Measurements from ENCODE around the gene ACKR1. TPM values are rescaled to one million over a fixed set of nuclear protein-coding genes. Genes with fewer than 3 reads are reported as not detected.

Gene ACKR1
- total and polyA plus RNA-seq, 7 donors = 3.2 to 74.9 (median 33.5) TPM

- Histone ChIP-seq H3K36me3 (no peaks in the 10 kb centered on the region), H3K27me3 (peaks cover 0 to 24% (median 8%) of the 10 kb centered on the region in 3 donors), H3K9me3 (no peaks in the 10 kb centered on the region), H3K27ac (no peak overlapping the region), H3K4me1 (peaks cover 0 to 14% (median 4%) of the 10 kb centered on the region in 4 donors), H3K4me3 (peak overlapping the region in 3 of 4 donors; percentile 27 to 36 (median 35))
- 24 to 31% methylated on average over 14 of the region's 14 CpGs for WGBS, 2 donors
- no peak for TF ChIP-seq POLR2AphosphoS5 (IDR thresholded peaks at IDR 0.05)
- no peak for TF ChIP-seq EP300 (IDR thresholded peaks at IDR 0.05)
- no peak for TF ChIP-seq CTCF (IDR thresholded peaks at IDR 0.05)
- TF ChIP-seq POLR2A (IDR thresholded peaks at IDR 0.05) = no peak
- DNase-seq = no peak
- intact Hi-C loops (cut with DNase I) = no loop called here
Observed at GRCh38 chr1:159187647-159188374, 16.9 kb upstream of the ACKR1 start.

- TF ChIP-seq CTCF (IDR thresholded peaks at IDR 0.05) = no peak
- TF ChIP-seq POLR2A (IDR thresholded peaks at IDR 0.05) = no peak
- TF ChIP-seq POLR2AphosphoS5 (IDR thresholded peaks at IDR 0.05) = no peak
- TF ChIP-seq EP300 (IDR thresholded peaks at IDR 0.05) = no peak
- H3K4me3 ChIP-seq = peak overlapping the region in 3 of 4 donors; percentile 27 to 36 (median 35)
- H3K27me3 ChIP-seq = peaks cover 0 to 24% (median 8%) of the 10 kb centered on the region in 3 donors
- intact Hi-C loops (cut with DNase I) = no loop called here
- peak; percentile 86 for DNase-seq
- WGBS, 2 donors = 1 to 11% methylated on average over 24 of the region's 24 CpGs
- no peak overlapping the region for H3K27ac ChIP-seq
- H3K36me3 ChIP-seq = no peaks in the 10 kb centered on the region
- H3K4me1 ChIP-seq = peaks cover 0 to 14% (median 4%) of the 10 kb centered on the region in 4 donors
- H3K9me3 ChIP-seq = no peaks in the 10 kb centered on the region
Observed at GRCh38 chr1:159188375-159188788, 16.3 kb upstream of the ACKR1 start.

- no peaks in the 10 kb centered on the region for H3K36me3 ChIP-seq
- peaks cover 0 to 14% (median 4%) of the 10 kb centered on the region in 4 donors for H3K4me1 ChIP-seq
- H3K4me3 ChIP-seq = no peak overlapping the region
- H3K27me3 ChIP-seq = peaks cover 0 to 24% (median 5%) of the 10 kb centered on the region in 3 donors
- H3K27ac ChIP-seq = no peak overlapping the region
- DNase-seq = no peak
- intact Hi-C loops (cut with DNase I) = no loop called here
- WGBS, 2 donors = 83 to 86% methylated on average over 2 of the region's 2 CpGs
- no peak for TF ChIP-seq POLR2AphosphoS5 (IDR thresholded peaks at IDR 0.05)
- TF ChIP-seq EP300 (IDR thresholded peaks at IDR 0.05) = no peak
- no peak for TF ChIP-seq POLR2A (IDR thresholded peaks at IDR 0.05)
- no peak for TF ChIP-seq CTCF (IDR thresholded peaks at IDR 0.05)
- H3K9me3 ChIP-seq = no peaks in the 10 kb centered on the region
Observed at GRCh38 chr1:159190441-159190840, 14.2 kb upstream of the ACKR1 start.

GRCh38 chr1:159196543-159196942 lies 8.1 kb upstream of the ACKR1 start:
- intact Hi-C loops (cut with DNase I) = no loop called here
- peaks cover 0 to 4% (median 0%) of the 10 kb centered on the region in 3 donors for H3K27me3 ChIP-seq
- TF ChIP-seq POLR2A (IDR thresholded peaks at IDR 0.05) (no peak), CTCF (IDR thresholded peaks at IDR 0.05) (no peak), POLR2AphosphoS5 (IDR thresholded peaks at IDR 0.05) (no peak), EP300 (IDR thresholded peaks at IDR 0.05) (no peak)
- no peaks in the 10 kb centered on the region for H3K9me3 ChIP-seq
- DNase-seq = no peak
- no peak overlapping the region for H3K27ac ChIP-seq
- H3K4me1 ChIP-seq = no peaks in the 10 kb centered on the region
- 63 to 74% methylated on average over 5 of the region's 5 CpGs for WGBS, 2 donors
- no peaks in the 10 kb centered on the region for H3K36me3 ChIP-seq
- no peak overlapping the region for H3K4me3 ChIP-seq

Data from sigmoid colon (tissue), 7 donors.